GM23248 (cell line): ENCODE measurements around the gene ADGRV1. TPM values are rescaled to one million over a fixed set of nuclear protein-coding genes. Genes with fewer than 3 reads are reported as not detected.
"Not testable (repeated sequence)": the region's sequence is repeated elsewhere in the genome, so short reads cannot be mapped to it uniquely, and the experiment has no call there.

Experiments used
- DNase-seq: peaks from one replicate; pipeline ENCODE4 v3.0.0-alpha.2; 2015
- H2AFZ ChIP-seq: fragments of 200-600 bp; sonication (generic); 2 replicates; pipeline ENCODE4 v1.6.1; 2016; ENCODE audit warnings: antibody characterized with exemption
- H3F3A ChIP-seq: fragments of 200-600 bp; sonication (generic); 2 replicates; pipeline ENCODE4 v1.6.1; 2016; ENCODE audit warnings: mild to moderate bottlenecking, antibody characterized with exemption, mixed run types; ENCODE audit not compliant: insufficient read depth
- H3K27ac ChIP-seq: fragments of 200-600 bp; sonication (generic); 2 replicates; pipeline ENCODE4 v1.5.1; 2016; ENCODE audit warnings: mild to moderate bottlenecking
- H3K27me3 ChIP-seq: fragments of 200-600 bp; sonication (generic); replicated peaks from 2 replicates; pipeline ENCODE4 v1.6.1; 2016; ENCODE audit warnings: mild to moderate bottlenecking; ENCODE audit not compliant: insufficient read depth
- H3K36me3 ChIP-seq: fragments of 200-600 bp; sonication (generic); 2 replicates; pipeline ENCODE4 v1.6.1; 2016; ENCODE audit warnings: low read depth, mild to moderate bottlenecking
- H3K4me1 ChIP-seq: fragments of 200-600 bp; sonication (generic); 2 replicates; pipeline ENCODE4 v1.6.1; 2016; ENCODE audit warnings: mild to moderate bottlenecking; ENCODE audit not compliant: insufficient read depth
- H3K4me2 ChIP-seq: fragments of 200-600 bp; sonication (generic); one replicate; pipeline ENCODE4 v1.6.1; 2016; ENCODE audit warnings: mild to moderate bottlenecking; ENCODE audit not compliant: unreplicated experiment
- H3K4me3 ChIP-seq: fragments of 200-600 bp; sonication (generic); 2 replicates; pipeline ENCODE4 v1.5.1; 2016; ENCODE audit warnings: mild to moderate bottlenecking
- H3K79me2 ChIP-seq: fragments of 200-600 bp; sonication (generic); 2 replicates; pipeline ENCODE4 v1.6.1; 2016; ENCODE audit warnings: mild to moderate bottlenecking; ENCODE audit not compliant: insufficient read depth
- H3K9ac ChIP-seq: fragments of 200-600 bp; sonication (generic); 2 replicates; pipeline ENCODE4 v1.6.1; 2016; ENCODE audit warnings: mild to moderate bottlenecking
- H3K9me2 ChIP-seq: fragments of 200-600 bp; sonication (generic); 2 replicates; pipeline ENCODE4 v1.6.1; 2016; ENCODE audit warnings: mixed run types, mild to moderate bottlenecking, moderate library complexity; ENCODE audit not compliant: insufficient read depth
- H3K9me3 ChIP-seq: fragments of 200-600 bp; sonication (generic); one replicate; pipeline ENCODE4 v1.6.1; 2017; ENCODE audit warnings: low read depth
- H4K20me1 ChIP-seq: fragments of 200-600 bp; sonication (generic); 2 replicates; pipeline ENCODE4 v1.6.0; 2016; ENCODE audit not compliant: insufficient read depth
- EZH2 ChIP-seq: fragments of 200-600 bp; sonication (generic); IDR thresholded peaks from 2 replicates; pipeline ENCODE4 v1.6.1; 2018; ENCODE audit warnings: antibody characterized with exemption, mild to moderate bottlenecking; ENCODE audit not compliant: insufficient read depth, poor library complexity, severe bottlenecking
- EZH2phosphoT487 ChIP-seq: fragments of 200-600 bp; sonication (generic); IDR thresholded peaks from 2 replicates; pipeline ENCODE4 v1.6.1; 2018; ENCODE audit warnings: antibody characterized with exemption, moderate library complexity, mild to moderate bottlenecking, low read depth; ENCODE audit not compliant: insufficient read depth
- WGBS, 2 experiments: methylation state at CpG; one replicate each; pipeline ENCODE4 v1.1.6; 2015 to 2017; ENCODE audit warnings: low lambda C conversion rate in 2 of 2, low coverage in 1 of 2; ENCODE audit errors: missing lambda C conversion rate in 2 of 2; 5-methylcytosine and 5-hydroxymethylcytosine counted together
- in situ Hi-C: fragments of 300-500 bp; cut with MboI; formaldehyde crosslinking; loops from 2 replicates; pipeline ENCODE4 v1.15.0; 2020
- polyA plus RNA-seq: library from polyadenylated mRNA; unstranded; fragments of >200 nt; fragmentation: Nextera tagmentation; extraction: Ambion mirVana; gene quantifications from 2 replicates; pipeline ENCODE4 v1.2.1, GENCODE V29; 2016
- total RNA-seq: library from RNA; depleted of rRNA; stranded (reverse); fragments of >200 nt; shearing (Covaris generic); gene quantifications from 2 replicates; pipeline ENCODE4 v1.2.3, GENCODE V29; 2014

Gene ADGRV1
- total and polyA plus RNA-seq, 2 experiments from 2014 or later, result not detected

DNA sequence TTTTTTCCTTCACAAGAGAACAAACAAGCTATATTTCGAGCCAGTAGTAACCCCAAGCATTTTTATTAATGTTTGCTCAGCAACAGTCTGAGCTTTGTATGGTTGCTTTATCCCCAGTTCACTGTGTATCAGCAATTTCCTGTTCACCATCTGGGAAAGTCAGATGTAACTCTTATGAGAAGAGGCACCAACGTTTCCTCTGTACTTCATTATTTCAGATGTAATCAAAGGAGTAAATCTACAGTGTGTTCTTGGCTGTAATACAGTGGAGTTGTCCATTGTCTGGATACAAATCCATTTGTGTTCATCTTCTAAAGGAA is 484.3 kb downstream of the ADGRV1 start:
- H3K27me3 ChIP-seq, result peaks cover 26% of the 10 kb centered on the region
- WGBS, 2 experiments, result 5 to 13% methylated on average over 2 of the region's 2 CpGs
- H3K4me1 ChIP-seq, result no peaks in the 10 kb centered on the region
- TF ChIP-seq EZH2 (no peak), EZH2phosphoT487 (no peak)
- no peak overlapping the region for H3K27ac ChIP-seq
- H3K36me3 ChIP-seq, result no peaks in the 10 kb centered on the region
- H3K4me2 ChIP-seq, result no peak overlapping the region
- H3K79me2 ChIP-seq, result no peaks in the 10 kb centered on the region
- no peaks in the 10 kb centered on the region for H3K9me2 ChIP-seq
- no peaks in the 10 kb centered on the region for H3K9me3 ChIP-seq
- no peak overlapping the region for H3K9ac ChIP-seq
- no peak for DNase-seq
- H3K4me3 ChIP-seq, result no peak overlapping the region
- in situ Hi-C loops, result no loop called here
- H3F3A ChIP-seq, result no peaks in the 10 kb centered on the region
- no peak overlapping the region for H2AFZ ChIP-seq
- H4K20me1 ChIP-seq, result no peaks in the 10 kb centered on the region

- Histone ChIP-seq H3F3A (no peaks in the 10 kb centered on the region), H3K4me2 (no peak overlapping the region), H3K79me2 (no peaks in the 10 kb centered on the region), H4K20me1 (no peaks in the 10 kb centered on the region), H2AFZ (no peak overlapping the region), H3K4me3 (no peak overlapping the region), H3K27me3 (peaks cover 31% of the 10 kb centered on the region; the same call in 1 of the 2 replicates), H3K9me2 (no peaks in the 10 kb centered on the region), H3K36me3 (no peaks in the 10 kb centered on the region), H3K27ac (no peak overlapping the region), H3K4me1 (peaks cover 7% of the 10 kb centered on the region), H3K9ac (no peak overlapping the region), H3K9me3 (no peaks in the 10 kb centered on the region)
- TF ChIP-seq EZH2, result no peak
- no peak for TF ChIP-seq EZH2phosphoT487
- no peak for DNase-seq
- in situ Hi-C loops, result no loop called here
Measured at GRCh38 chr5:91048073-91048472, 489.5 kb downstream of the ADGRV1 start.

DNA sequence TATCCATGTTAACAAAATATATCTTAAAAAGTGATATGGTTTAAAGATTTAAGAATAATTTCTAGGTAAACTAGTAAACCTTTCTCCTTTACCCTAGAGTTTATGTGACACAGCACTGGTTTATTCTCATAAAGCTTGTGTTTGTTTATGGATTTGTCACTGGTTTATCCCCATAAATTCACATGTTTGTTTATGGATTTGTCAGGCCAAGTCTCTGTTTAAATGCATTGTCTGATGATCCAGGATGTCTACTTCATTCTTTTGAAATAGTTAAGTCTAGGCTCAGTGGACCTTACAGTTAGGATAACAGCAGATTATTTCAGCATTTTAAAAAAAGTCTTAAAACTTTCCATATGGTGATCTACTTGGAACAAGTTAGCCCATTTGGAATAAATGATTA is 490.5 kb downstream of the ADGRV1 start:
- no peaks in the 10 kb centered on the region for H3K9me2 ChIP-seq
- no peak overlapping the region for H3K27ac ChIP-seq
- H3K4me3 ChIP-seq, result no peak overlapping the region
- no peak for DNase-seq
- no peak overlapping the region for H3K4me2 ChIP-seq
- no peaks in the 10 kb centered on the region for H4K20me1 ChIP-seq
- H3K27me3 ChIP-seq, result peaks cover 34% of the 10 kb centered on the region
- H3K79me2 ChIP-seq, result no peaks in the 10 kb centered on the region
- peaks cover 7% of the 10 kb centered on the region for H3K4me1 ChIP-seq
- in situ Hi-C loops, result no loop called here
- no peaks in the 10 kb centered on the region for H3K36me3 ChIP-seq
- TF ChIP-seq EZH2 (no peak), EZH2phosphoT487 (no peak)
- no peaks in the 10 kb centered on the region for H3K9me3 ChIP-seq
- no peak overlapping the region for H3K9ac ChIP-seq
- no peaks in the 10 kb centered on the region for H3F3A ChIP-seq
- H2AFZ ChIP-seq, result no peak overlapping the region

DNA sequence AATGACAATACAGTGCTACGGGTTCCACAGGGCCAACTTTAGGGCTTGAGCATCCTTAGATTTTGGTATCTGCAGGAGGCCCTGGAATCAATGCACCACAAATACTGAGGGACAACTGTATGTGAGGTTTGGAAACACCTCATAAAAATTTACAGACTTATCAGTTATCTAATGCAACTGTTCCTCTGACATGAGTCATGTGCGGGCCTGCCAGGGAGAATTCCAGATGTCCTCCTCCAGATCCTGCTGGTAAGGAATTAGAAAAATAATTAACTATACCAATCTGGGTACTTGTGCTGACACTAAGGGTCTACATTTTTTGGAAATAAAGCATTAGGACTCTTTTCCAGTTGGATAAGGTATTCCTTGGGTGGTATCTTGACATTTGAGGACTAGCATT is 491.2 kb downstream of the ADGRV1 start:
- H3K27ac ChIP-seq, result no peak overlapping the region
- H2AFZ ChIP-seq, result no peak overlapping the region
- TF ChIP-seq EZH2, result no peak
- no peak for TF ChIP-seq EZH2phosphoT487
- no peak overlapping the region for H3K9ac ChIP-seq
- 49 to 56% methylated on average over 2 of the region's 2 CpGs for WGBS, 2 experiments
- in situ Hi-C loops, result no loop called here
- H3K4me3 ChIP-seq, result no peak overlapping the region
- H3K79me2 ChIP-seq, result no peaks in the 10 kb centered on the region
- no peaks in the 10 kb centered on the region for H3K9me2 ChIP-seq
- DNase-seq, result peak; percentile 56
- no peak overlapping the region for H3K4me2 ChIP-seq
- no peaks in the 10 kb centered on the region for H4K20me1 ChIP-seq
- H3K27me3 ChIP-seq, result peaks cover 40% of the 10 kb centered on the region
- H3K36me3 ChIP-seq, result no peaks in the 10 kb centered on the region
- H3K9me3 ChIP-seq, result no peaks in the 10 kb centered on the region
- peaks cover 7% of the 10 kb centered on the region for H3K4me1 ChIP-seq
- H3F3A ChIP-seq, result no peaks in the 10 kb centered on the region

DNA sequence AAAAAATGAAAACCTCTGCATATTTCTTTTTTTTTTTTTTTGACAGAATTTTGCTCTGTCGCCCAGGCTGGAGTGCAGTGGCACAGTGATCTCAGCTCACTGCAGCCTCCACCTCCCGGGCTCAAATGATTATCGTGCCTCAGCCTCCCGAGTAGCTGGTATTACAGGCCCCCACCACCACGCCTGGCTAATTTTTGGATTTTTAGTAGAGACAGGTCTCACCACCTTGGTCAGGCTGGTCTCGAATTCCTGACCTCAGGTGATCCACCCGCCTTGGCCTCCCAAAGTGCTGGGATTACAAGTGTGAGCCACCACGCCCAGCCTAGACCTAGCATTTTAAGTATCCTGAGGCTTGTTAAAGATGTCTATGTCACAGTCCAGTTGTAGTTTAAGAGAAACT is 493.8 kb downstream of the ADGRV1 start:
- H3K4me2 ChIP-seq, H3K9me3 ChIP-seq, H3K27ac ChIP-seq, H3K9me2 ChIP-seq, DNase-seq, H3K4me3 ChIP-seq, H2AFZ ChIP-seq, H3K9ac ChIP-seq, H3K79me2 ChIP-seq, H4K20me1 ChIP-seq, H3K4me1 ChIP-seq, in situ Hi-C loops, H3F3A ChIP-seq, H3K36me3 ChIP-seq: not testable (repeated sequence)
- H3K27me3 ChIP-seq, result peaks cover 33% of the 10 kb centered on the region
- WGBS, 2 experiments, result 82 to 85% methylated on average over 8 of the region's 8 CpGs
